ENCODE results near the gene YTHDF2. TPM values are rescaled to one million over a fixed set of nuclear protein-coding genes. Genes with fewer than 3 reads are reported as not detected.
A peak's percentile ranks its signal among the peaks of the same experiment; 100 is the strongest.

YTHDF2 gene
- total and polyA plus RNA-seq, 2 of the 13 experiments (the other 11 are each of a cell fraction or from before 2014, with no cell fraction given) = 48.4 to 59.6 TPM

- TF ChIP-seq TEAD3 (CRISPR knock-in tag; optimal IDR thresholded peaks at IDR 0.05; ENCODE audit: borderline replicate concordance) (peak; percentile 39), NCOR1 (IDR thresholded peaks at IDR 0.05; ENCODE audit: borderline replicate concordance, low read length) (peak; percentile 64; the same call in 1 of the 2 replicates), ZNF556 (CRISPR knock-in tag; IDR thresholded peaks at IDR 0.05; ENCODE audit: borderline replicate concordance) (no peak), ZNF343 (CRISPR knock-in tag; IDR thresholded peaks at IDR 0.05) (no peak), CC2D1A (CRISPR knock-in tag; IDR thresholded peaks at IDR 0.05) (no peak), NR2C2 (CRISPR knock-in tag; IDR thresholded peaks at IDR 0.05; ENCODE audit: borderline replicate concordance) (no peak; the same call in none of the 2 replicates), ZNF234 (CRISPR knock-in tag; conservative IDR thresholded peaks at IDR 0.05) (0 out of 2 replicates have a peak, but pooled peaks have one; percentile 40), ZNF121 (CRISPR knock-in tag; IDR thresholded peaks at IDR 0.05) (no peak; the same call in 1 of the 2 replicates), ZNF292 (CRISPR knock-in tag; IDR thresholded peaks at IDR 0.05; ENCODE audit: borderline replicate concordance, low read depth) (peak; percentile 56; the same call in 1 of the 2 replicates), AHR (CRISPR knock-in tag; IDR thresholded peaks at IDR 0.05) (no peak; the same call in 1 of the 2 replicates), POLR2G (IDR thresholded peaks at IDR 0.05; ENCODE audit: low read depth, low read length) (peak; percentile 68), KAT7 (CRISPR knock-in tag; IDR thresholded peaks at IDR 0.05; ENCODE audit: borderline replicate concordance) (peak; percentile 91), NR2F2 (IDR thresholded peaks at IDR 0.05; ENCODE audit: borderline replicate concordance, low read depth) (0 out of 2 replicates have a peak, but pooled peaks have one; percentile 10), LCORL (IDR thresholded peaks at IDR 0.05) (no peak), LCORL (CRISPR knock-in tag; IDR thresholded peaks at IDR 0.05) (peak; percentile 86; the same call in 1 of the 2 replicates), MTF2 (CRISPR knock-in tag; IDR thresholded peaks at IDR 0.05; ENCODE audit: borderline replicate concordance) (no peak), SUZ12 (IDR thresholded peaks at IDR 0.05; ENCODE audit: low read depth, low read length) (no peak), FOXM1 (CRISPR knock-in tag; IDR thresholded peaks at IDR 0.05) (no peak), GZF1 (CRISPR knock-in tag; IDR thresholded peaks at IDR 0.05) (0 out of 2 replicates have a peak, but pooled peaks have one; percentile 34)
- TF ChIP-seq, protein P1, sequence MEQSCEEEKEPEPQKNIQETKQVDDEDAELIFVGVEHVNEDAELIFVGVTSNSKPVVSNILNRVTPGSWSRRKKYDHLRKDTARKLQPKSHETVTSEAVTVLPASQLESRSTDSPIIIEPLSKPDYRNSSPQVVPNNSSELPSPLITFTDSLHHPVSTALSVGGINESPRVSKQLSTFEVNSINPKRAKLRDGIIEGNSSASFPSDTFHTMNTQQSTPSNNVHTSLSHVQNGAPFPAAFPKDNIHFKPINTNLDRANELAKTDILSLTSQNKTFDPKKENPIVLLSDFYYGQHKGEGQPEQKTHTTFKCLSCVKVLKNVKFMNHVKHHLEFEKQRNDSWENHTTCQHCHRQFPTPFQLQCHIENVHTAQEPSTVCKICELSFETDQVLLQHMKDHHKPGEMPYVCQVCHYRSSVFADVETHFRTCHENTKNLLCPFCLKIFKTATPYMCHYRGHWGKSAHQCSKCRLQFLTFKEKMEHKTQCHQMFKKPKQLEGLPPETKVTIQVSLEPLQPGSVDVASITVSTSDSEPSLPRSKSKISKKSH (CRISPR knock-in tag; IDR thresholded peaks at IDR 0.05; ENCODE audit: borderline replicate concordance) = peak; percentile 24; the same call in 1 of the 2 replicates
- TF ChIP-seq, protein P2, sequence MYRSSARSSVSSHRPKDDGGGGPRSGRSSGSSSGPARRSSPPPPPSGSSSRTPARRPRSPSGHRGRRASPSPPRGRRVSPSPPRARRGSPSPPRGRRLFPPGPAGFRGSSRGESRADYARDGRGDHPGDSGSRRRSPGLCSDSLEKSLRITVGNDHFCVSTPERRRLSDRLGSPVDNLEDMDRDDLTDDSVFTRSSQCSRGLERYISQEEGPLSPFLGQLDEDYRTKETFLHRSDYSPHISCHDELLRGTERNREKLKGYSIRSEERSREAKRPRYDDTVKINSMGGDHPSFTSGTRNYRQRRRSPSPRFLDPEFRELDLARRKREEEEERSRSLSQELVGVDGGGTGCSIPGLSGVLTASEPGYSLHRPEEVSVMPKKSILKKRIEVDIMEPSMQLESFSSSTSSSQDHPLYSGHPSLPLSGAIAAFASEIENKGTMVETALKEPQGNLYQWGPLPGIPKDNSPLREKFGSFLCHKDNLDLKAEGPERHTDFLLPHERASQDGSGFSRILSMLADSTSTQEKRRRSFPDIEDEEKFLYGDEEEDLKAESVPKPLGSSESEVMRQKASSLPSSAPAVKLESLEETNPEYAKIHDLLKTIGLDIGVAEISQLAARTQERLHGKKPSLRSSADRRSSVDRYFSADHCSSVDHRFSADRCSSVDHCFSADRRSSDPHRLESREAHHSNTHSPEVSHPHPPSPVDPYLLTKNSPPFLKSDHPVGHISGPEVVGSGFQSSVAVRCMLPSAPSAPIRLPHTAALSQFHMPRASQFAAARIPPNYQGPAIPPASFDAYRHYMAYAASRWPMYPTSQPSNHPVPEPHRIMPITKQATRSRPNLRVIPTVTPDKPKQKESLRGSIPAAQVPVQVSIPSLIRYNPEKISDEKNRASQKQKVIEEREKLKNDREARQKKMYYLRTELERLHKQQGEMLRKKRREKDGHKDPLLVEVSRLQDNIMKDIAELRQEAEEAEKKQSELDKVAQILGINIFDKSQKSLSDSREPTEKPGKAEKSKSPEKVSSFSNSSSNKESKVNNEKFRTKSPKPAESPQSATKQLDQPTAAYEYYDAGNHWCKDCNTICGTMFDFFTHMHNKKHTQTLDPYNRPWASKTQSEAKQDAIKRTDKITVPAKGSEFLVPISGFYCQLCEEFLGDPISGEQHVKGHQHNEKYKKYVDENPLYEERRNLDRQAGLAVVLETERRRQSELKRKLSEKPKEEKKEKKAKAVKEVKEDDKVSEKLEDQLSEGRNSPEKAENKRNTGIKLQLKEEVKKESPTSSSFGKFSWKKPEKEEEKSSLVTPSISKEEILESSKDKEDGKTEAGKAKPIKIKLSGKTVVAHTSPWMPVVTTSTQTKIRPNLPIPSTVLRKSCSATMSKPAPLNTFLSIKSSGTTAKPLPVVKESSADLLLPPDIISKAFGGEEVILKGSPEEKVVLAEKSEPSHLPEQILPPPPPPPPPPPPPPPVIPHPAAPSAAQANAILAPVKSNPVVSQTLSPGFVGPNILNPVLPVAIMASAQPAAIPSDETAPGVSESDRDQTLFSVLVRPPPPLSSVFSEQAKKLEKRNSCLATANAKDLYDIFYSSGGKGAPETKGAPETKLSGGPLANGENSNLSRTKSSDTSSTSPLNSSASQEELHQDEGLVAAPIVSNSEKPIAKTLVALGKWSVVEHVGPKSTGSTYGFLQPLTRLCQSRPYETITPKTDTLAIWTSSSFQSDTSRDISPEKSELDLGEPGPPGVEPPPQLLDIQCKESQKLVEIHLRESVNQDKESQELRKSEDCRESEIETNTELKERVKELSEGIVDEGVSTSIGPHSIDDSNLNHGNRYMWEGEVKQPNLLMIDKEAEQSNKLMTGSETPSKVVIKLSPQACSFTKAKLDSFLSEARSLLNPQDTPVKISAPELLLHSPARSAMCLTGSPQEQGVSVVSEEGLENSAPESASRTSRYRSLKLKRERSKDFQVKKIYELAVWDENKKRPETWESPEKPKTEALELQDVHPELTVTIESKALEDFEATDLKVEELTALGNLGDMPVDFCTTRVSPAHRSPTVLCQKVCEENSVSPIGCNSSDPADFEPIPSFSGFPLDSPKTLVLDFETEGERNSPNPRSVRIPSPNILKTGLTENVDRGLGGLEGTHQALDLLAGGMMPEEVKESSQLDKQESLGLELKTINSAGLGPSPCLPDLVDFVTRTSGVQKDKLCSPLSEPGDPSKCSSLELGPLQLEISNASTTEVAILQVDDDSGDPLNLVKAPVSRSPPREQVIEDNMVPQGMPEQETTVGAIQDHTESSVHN (CRISPR knock-in tag; IDR thresholded peaks at IDR 0.05) = no peak
Measured at GRCh38 chr1:28736450-28737306, at the start of gene YTHDF2 (continued).

Measured in HepG2 (cell line).